GM12878 (cell line): ENCODE measurements around the gene NEMF. TPM values are rescaled to one million over a fixed set of nuclear protein-coding genes. Genes with fewer than 3 reads are reported as not detected.
A peak's percentile ranks its signal among the peaks of the same experiment; 100 is the strongest.

Experiments
- CBX5 ChIP-seq: sonication (generic); IDR thresholded peaks from 2 replicates; pipeline ENCODE4 v1.6.1; 2016; ENCODE audit warnings: low read depth, moderate library complexity, mild to moderate bottlenecking, inconsistent platforms
- EED ChIP-seq: sonication (generic); IDR thresholded peaks from 2 replicates; pipeline ENCODE4 v1.6.1; 2016; ENCODE audit warnings: antibody characterized with exemption, low read depth
- MYB ChIP-seq: fragments of 150-350 bp; IDR thresholded peaks from 2 replicates; pipeline ENCODE4 v1.6.1; 2014; ENCODE audit warnings: mild to moderate bottlenecking, low read depth, low read length, borderline replicate concordance
- NFIC ChIP-seq: IDR thresholded peaks from 2 replicates; pipeline ENCODE4 v1.6.1; 2012; ENCODE audit warnings: low read depth, mild to moderate bottlenecking, inconsistent platforms, low read length, moderate library complexity
- NKRF ChIP-seq: fragments of 450-650 bp; conservative IDR thresholded peaks from 2 replicates; pipeline ENCODE4 v1.6.1; 2017; ENCODE audit warnings: mild to moderate bottlenecking, moderate library complexity
- RAD51 ChIP-seq: fragments of 450-650 bp; IDR thresholded peaks from 2 replicates; pipeline ENCODE4 v1.6.1; 2016; ENCODE audit warnings: moderate library complexity, mild to moderate bottlenecking, inconsistent platforms
- STAT1 ChIP-seq: fragments of 450-650 bp; conservative IDR thresholded peaks from 2 replicates; pipeline ENCODE4 v1.6.1; 2014; ENCODE audit warnings: antibody characterized with exemption, mild to moderate bottlenecking
- STAT3 ChIP-seq: IDR thresholded peaks from 2 replicates; pipeline ENCODE4 v1.6.1; 2011; ENCODE audit warnings: low read depth, low read length, improper control_type of control experiment
- TAF1 ChIP-seq: IDR thresholded peaks from 2 replicates; pipeline ENCODE4 v1.6.1; 2011; ENCODE audit warnings: mild to moderate bottlenecking, low read depth, low read length, borderline replicate concordance
- ZNF687 ChIP-seq: fragments of 450-650 bp; IDR thresholded peaks from 2 replicates; pipeline ENCODE4 v1.6.1; 2017; ENCODE audit warnings: mild to moderate bottlenecking, moderate library complexity
- ZSCAN29 ChIP-seq: fragments of 450-650 bp; IDR thresholded peaks from 2 replicates; pipeline ENCODE4 v1.6.1; 2017; ENCODE audit warnings: mild to moderate bottlenecking, moderate library complexity
- polyA plus RNA-seq, 11 experiments: library from polyadenylated mRNA; depleted of rRNA in 4 of 11; unstranded in 6 of 11; stranded (reverse) in 5 of 11; fragments of >200 nt; fragmentation: Nextera tagmentation in 4 of 11; fragmentation: Illumina TruSeq in 1 of 11; extraction: Ambion mirVana in 4 of 11; extraction: Trizol in 1 of 11; gene quantifications; 1 replicate in 1 of 11; 2 replicates in 10 of 11; pipeline versions ENCODE4 v1.2.1 to v1.2.3, GENCODE V29; 2011 to 2016; ENCODE audit warnings: inconsistent platforms in 2 of 11, missing spikeins in 2 of 11, low read depth in 1 of 11
- total RNA-seq, 4 experiments: library from RNA; depleted of rRNA in 3 of 4; stranded (reverse); fragments of >200 nt in 3 of 4; fragmentation: Illumina TruSeq in 1 of 4; extraction: Trizol in 1 of 4; gene quantifications; 2 replicates each; pipeline versions ENCODE4 v1.2.1 to v1.2.3, GENCODE V29; 2013 to 2021
- TF ChIP-seq, protein P1 (sequence below): fragments of 450-650 bp; IDR thresholded peaks from 2 replicates; pipeline ENCODE4 v1.6.1; 2017; ENCODE audit warnings: mild to moderate bottlenecking, moderate library complexity
- TF ChIP-seq, protein P2 (sequence below): fragments of 450-650 bp; IDR thresholded peaks from 2 replicates; pipeline ENCODE4 v1.6.1; 2018; ENCODE audit warnings: mild to moderate bottlenecking, low read depth, moderate library complexity; ENCODE audit not compliant: partially characterized antibody
- TF ChIP-seq, protein P3 (sequence below): fragments of 450-650 bp; IDR thresholded peaks from 2 replicates; pipeline ENCODE4 v1.6.1; 2017; ENCODE audit warnings: low read depth, mild to moderate bottlenecking, moderate library complexity

Gene NEMF
- total and polyA plus RNA-seq, 10 of the 15 experiments (the other 5 are each of a cell fraction or from before 2014, with no cell fraction given), result 31.5 to 80.1 (median 61.1) TPM

GRCh38 chr14:49862089-49862673 is 9.6 kb upstream of the NEMF start (continued):
- TF ChIP-seq, protein P1, sequence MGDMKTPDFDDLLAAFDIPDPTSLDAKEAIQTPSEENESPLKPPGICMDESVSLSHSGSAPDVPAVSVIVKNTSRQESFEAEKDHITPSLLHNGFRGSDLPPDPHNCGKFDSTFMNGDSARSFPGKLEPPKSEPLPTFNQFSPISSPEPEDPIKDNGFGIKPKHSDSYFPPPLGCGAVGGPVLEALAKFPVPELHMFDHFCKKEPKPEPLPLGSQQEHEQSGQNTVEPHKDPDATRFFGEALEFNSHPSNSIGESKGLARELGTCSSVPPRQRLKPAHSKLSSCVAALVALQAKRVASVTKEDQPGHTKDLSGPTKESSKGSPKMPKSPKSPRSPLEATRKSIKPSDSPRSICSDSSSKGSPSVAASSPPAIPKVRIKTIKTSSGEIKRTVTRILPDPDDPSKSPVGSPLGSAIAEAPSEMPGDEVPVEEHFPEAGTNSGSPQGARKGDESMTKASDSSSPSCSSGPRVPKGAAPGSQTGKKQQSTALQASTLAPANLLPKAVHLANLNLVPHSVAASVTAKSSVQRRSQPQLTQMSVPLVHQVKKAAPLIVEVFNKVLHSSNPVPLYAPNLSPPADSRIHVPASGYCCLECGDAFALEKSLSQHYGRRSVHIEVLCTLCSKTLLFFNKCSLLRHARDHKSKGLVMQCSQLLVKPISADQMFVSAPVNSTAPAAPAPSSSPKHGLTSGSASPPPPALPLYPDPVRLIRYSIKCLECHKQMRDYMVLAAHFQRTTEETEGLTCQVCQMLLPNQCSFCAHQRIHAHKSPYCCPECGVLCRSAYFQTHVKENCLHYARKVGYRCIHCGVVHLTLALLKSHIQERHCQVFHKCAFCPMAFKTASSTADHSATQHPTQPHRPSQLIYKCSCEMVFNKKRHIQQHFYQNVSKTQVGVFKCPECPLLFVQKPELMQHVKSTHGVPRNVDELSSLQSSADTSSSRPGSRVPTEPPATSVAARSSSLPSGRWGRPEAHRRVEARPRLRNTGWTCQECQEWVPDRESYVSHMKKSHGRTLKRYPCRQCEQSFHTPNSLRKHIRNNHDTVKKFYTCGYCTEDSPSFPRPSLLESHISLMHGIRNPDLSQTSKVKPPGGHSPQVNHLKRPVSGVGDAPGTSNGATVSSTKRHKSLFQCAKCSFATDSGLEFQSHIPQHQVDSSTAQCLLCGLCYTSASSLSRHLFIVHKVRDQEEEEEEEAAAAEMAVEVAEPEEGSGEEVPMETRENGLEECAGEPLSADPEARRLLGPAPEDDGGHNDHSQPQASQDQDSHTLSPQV, result peak; percentile 95
- TF ChIP-seq STAT1 (0 out of 2 replicates have a peak, but pooled peaks have one; percentile 51), RAD51 (peak; percentile 29; the same call in 1 of the 2 replicates), ZNF687 (0 out of 2 replicates have a peak, but pooled peaks have one; percentile 18), ZSCAN29 (no peak; the same call in 1 of the 2 replicates), CBX5 (peak; percentile 92; the same call in 1 of the 2 replicates), TAF1 (peak; percentile 94), MYB (no peak), EED (no peak), STAT3 (no peak), NFIC (0 out of 2 replicates have a peak, but pooled peaks have one; percentile 27), NKRF (peak; percentile 42)
- TF ChIP-seq, protein P2, sequence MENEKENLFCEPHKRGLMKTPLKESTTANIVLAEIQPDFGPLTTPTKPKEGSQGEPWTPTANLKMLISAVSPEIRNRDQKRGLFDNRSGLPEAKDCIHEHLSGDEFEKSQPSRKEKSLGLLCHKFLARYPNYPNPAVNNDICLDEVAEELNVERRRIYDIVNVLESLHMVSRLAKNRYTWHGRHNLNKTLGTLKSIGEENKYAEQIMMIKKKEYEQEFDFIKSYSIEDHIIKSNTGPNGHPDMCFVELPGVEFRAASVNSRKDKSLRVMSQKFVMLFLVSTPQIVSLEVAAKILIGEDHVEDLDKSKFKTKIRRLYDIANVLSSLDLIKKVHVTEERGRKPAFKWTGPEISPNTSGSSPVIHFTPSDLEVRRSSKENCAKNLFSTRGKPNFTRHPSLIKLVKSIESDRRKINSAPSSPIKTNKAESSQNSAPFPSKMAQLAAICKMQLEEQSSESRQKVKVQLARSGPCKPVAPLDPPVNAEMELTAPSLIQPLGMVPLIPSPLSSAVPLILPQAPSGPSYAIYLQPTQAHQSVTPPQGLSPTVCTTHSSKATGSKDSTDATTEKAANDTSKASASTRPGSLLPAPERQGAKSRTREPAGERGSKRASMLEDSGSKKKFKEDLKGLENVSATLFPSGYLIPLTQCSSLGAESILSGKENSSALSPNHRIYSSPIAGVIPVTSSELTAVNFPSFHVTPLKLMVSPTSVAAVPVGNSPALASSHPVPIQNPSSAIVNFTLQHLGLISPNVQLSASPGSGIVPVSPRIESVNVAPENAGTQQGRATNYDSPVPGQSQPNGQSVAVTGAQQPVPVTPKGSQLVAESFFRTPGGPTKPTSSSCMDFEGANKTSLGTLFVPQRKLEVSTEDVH, result peak; percentile 73
- TF ChIP-seq, protein P3, sequence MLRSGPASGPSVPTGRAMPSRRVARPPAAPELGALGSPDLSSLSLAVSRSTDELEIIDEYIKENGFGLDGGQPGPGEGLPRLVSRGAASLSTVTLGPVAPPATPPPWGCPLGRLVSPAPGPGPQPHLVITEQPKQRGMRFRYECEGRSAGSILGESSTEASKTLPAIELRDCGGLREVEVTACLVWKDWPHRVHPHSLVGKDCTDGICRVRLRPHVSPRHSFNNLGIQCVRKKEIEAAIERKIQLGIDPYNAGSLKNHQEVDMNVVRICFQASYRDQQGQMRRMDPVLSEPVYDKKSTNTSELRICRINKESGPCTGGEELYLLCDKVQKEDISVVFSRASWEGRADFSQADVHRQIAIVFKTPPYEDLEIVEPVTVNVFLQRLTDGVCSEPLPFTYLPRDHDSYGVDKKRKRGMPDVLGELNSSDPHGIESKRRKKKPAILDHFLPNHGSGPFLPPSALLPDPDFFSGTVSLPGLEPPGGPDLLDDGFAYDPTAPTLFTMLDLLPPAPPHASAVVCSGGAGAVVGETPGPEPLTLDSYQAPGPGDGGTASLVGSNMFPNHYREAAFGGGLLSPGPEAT, result no peak
